Measurements from ENCODE around the gene SLC34A3.

GRCh38 chr9:137227054-137227852 is 3.4 kb upstream of the SLC34A3 start, which contains the start of gene RNF224:
- TF ChIP-seq EZH2 (IDR thresholded peaks at IDR 0.05; ENCODE audit: insufficient read depth, low read length), result no peak
- TF ChIP-seq, protein P1, sequence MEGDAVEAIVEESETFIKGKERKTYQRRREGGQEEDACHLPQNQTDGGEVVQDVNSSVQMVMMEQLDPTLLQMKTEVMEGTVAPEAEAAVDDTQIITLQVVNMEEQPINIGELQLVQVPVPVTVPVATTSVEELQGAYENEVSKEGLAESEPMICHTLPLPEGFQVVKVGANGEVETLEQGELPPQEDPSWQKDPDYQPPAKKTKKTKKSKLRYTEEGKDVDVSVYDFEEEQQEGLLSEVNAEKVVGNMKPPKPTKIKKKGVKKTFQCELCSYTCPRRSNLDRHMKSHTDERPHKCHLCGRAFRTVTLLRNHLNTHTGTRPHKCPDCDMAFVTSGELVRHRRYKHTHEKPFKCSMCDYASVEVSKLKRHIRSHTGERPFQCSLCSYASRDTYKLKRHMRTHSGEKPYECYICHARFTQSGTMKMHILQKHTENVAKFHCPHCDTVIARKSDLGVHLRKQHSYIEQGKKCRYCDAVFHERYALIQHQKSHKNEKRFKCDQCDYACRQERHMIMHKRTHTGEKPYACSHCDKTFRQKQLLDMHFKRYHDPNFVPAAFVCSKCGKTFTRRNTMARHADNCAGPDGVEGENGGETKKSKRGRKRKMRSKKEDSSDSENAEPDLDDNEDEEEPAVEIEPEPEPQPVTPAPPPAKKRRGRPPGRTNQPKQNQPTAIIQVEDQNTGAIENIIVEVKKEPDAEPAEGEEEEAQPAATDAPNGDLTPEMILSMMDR (IDR thresholded peaks at IDR 0.05; ENCODE audit: insufficient read depth, low read depth, low read length), result peak; percentile 61
